Stimulated activated naive CD4-positive, alpha-beta T cell (primary cell): Measurements from ENCODE around the gene PHGDH.
A peak's percentile ranks its signal among the peaks of the same experiment; 100 is the strongest.
"Not testable (repeated sequence)": the region's sequence is repeated elsewhere in the genome, so short reads cannot be mapped to it uniquely, and the experiment has no call there.

Source experiments
- DNase-seq, 6 experiments: peaks; one replicate each; lab custom pipeline; 2025; lab: John Stamatoyannopoulos, UW

The PHGDH gene

DNA sequence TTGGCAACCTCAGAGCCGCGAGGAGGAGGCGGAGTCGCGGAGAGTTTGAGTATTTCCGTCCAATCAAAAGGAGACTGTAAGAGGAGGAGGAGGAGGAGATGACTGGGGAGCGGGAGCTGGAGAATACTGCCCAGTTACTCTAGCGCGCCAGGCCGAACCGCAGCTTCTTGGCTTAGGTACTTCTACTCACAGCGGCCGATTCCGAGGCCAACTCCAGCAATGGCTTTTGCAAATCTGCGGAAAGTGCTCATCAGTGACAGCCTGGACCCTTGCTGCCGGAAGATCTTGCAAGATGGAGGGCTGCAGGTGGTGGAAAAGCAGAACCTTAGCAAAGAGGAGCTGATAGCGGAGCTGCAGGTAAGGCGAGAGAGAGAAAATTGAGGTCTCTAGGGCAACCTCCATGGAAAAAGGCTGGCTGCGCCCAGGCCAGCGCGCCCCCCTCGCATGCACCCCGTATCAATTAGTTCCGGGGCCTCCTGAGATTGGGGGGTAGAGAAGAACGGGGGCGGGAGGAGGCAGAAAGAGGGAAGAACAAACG lies at the start of gene PHGDH:
Gene PHGDH, plus strand, starts transcription at position 131 of the 538 bp plus-strand sequence. Its CDS starts 89 bp downstream, at position 220.
- DNase-seq: peak in 4 of 6 experiments; percentile 12 to 43 (median 17)

DNA sequence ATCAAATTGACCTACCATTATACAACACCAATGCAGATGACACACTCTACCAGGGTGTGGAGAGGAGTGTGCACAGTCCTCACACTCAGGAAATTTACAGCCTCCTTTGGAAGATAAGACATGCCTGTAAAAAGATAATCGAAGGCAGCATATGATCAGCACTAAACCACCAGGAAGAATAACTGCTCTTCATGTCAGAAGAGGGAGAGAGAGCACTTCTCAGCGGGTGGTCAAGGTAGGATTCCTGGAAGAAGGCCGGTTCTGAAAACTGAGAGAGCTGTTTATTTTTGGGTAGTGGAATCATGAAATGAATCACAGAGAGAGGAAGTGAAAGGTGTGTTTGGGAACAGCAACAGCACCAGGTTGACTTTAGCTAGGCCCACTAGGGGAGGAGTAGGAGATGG lies 49.7 kb upstream of the PHGDH start:
- no peak for DNase-seq

DNA sequence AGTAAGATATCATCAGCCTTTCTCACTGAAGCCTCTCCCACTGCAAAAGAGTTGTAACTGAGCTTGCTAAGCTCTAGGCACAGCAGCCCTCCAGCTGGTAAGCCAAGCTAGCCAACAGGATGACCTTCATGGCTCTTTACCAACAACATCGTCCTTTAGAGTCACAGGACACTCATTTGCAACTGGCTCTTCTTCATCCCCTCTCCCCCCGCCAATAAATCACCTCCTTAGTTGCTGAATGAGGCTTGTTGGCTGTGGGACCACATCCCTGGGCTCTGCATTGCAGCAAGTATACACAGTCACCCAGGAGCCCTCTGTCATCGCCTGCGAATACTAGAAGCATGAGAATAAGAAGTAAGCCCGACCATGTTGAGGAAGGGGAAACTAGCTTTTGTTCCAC lies 47.7 kb upstream of the PHGDH start:
- DNase-seq: no peak

DNA sequence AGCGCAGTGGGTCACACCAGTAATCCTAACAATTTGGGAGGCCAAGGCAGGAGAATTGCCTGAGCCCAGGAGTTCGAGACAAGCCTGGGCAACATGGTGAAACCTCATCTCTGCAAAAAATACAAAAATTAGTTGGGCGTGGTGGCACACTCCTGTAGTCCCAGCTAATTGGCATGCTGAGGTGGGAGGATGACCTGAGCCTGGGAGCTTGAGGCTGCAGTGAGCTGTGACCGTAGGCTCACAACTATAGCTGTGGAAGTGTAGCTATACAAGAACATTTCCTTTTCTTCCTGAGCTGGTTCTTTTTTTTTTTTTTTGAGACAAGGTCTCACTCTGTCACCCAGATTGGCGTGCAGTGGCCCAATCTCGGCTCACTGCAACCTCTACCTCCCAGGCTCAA lies 44.6 kb upstream of the PHGDH start:
- no peak for DNase-seq

DNA sequence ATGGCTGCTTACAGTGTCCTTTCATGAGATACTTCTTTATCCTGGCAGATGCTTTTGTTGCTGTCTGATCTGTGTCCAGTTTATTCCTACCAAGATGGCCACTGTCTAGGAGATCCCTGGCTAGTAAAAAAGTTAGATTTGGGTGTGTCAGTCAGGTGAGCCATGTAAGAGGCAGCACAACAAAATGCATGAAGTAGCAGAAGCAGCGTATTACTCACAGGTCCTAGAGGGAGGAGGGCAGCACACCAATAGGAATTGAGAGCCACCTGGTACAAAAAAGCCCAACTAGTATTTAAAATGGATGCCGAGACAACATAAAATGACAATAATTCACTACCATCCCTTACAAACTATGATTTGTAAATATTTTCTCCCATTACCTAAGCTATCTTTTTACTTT lies 40.8 kb upstream of the PHGDH start:
- DNase-seq: no peak

DNA sequence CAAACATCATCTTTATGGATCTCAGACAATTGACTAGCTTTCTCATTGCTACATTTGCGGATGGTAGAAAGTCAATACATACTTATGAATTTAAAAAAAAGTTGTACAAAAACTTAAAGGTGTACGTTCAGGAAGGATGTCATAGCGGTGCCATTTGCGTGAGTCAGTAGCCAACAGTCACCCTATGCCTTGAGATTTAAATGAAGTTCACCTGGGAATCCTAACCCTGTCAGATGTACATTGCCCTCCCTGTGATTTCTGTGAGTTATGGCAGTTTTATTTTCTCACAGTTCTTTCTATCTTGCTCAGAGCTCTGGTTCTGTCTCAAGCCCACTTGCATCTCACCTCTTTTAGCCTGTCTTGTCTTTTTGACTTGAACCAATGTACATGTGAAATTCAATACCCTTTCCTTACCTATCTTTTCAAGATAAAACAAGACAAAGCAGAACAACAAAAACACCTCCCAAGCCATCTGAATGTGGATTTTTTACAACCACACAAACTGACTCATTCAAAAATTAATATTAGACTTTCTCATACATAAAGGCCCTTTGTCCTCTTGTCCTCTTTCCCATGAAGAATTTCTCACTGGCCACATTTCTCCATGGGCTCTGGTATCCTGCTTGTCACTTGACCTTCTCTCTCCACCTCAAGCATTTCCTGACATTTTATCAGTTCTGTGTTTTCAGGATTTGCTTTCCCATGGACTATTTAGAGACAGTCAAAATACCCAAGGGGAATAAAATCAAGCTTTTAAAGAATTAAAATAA lies 38.4 kb upstream of the PHGDH start:
- no peak for DNase-seq

DNA sequence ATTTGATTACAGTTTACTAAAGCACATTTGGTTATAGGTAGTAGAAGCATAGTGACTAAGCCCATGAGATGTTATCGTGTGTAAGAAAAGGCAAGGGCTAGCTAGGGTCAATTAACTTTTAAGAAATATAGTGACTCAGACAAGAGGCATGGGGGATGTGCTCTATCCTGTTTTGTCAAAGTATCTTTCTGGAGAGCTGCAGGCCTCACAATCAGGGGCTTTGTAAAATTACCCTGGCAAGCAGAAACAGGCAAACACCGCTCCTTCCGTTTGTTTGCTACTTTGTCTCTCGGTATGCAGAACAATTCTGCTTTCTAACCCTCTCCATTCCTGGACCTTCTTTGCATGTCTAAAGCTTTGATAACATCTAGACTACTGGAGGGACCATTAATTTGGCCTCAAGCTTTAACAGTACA lies 37.6 kb upstream of the PHGDH start:
- DNase-seq: no peak

DNA sequence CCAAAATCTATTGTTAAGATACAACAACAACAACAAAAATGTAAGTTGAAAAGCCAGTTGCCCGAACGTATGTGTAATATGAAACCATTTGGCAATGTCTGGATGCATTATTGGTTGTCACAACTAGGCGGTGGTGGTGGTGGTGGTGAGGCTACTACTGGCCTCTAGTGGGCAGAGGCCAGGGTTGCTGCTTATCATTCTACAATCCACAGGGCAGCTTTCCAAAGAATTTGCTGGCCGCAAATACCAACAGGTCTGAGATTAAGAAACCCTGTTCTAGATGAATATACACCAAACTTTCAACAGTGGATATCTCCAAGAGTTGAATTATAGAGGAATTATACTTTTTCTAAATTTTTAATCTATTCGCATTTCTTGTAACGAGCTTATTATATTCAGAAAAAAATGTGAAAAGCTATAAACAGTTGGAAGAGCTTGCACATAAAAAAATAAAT lies 36.9 kb upstream of the PHGDH start:
- DNase-seq: peak in 3 of 6 experiments; percentile 1 to 19 (median 12)

DNA sequence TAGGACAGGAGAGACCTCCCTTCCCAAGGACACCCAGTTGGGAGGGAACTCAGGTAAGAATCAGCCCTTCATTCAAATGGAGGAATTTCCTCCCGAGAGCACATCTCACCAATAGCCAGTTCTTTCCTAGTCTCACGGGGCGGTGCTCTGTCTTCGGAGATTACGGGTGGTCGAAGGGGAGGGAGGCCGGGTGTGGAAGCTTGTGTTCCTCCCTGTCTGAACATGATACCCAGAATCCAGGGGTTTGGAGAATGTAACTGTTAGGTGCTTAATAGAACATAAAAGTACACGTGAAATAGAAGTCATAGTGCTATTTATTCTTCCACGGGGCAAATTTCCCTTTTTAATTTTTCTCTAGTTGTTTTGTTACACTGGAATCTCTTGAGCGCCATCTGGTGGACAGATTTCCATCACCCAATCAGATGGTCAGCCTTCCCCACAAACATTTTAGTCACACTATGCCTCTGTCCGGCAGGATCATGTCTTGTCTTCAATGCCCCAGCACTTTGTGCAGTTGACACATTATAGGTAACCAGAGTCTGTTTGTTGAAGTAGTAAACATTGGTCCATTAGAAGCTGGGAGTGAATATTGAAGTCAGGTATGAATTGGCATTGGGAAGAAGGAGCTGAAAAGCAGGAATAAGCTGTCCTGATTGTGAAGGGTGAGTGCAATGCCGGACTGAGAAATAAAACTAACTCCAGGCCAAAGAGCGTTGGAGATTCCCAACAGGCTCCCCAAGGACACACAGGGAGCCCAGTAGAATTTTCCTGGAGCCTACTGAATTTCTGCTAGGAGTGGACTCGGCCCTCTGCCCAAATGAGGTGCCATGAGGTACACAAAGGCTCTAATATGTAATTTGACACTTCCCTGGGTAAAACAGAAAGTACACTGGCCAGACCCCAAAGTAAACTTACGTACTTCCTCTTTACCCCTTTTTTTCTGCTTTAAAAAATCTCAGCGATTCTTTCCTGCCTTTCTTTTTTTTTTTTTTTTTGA lies 36.1 kb upstream of the PHGDH start:
- DNase-seq: peak; percentile 5 to 69 (median 26)

DNA sequence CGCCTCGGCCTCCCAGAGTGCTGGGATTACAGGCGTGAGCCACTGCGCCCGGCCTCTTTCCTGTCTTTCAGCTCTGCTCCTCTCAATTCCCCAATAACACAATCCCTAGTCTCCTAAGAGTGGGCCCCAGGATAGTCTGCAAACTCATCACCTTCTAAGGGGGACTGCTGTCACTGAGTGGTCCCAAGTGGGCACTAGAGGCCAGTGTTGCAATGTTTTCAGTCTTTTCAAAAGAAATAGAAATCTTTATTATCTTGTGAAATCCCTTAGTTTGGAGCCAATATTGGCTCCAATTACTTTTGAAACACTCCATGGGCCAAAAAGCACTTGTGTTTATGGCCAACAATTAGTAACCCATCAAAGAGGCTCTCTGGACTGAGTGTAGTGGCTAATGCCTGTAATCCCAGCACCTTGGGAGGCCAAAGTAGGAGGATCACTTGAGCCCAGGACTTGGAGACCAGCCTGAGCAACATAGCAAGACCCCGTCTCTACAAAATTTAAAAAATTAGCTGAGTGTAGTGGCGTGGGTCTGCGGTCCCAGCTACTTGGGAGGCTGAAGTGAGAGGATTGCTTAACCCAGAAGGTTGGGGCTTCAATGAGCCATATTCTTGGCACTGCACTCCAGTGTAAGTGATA lies 35.0 kb upstream of the PHGDH start:
- DNase-seq: no peak

DNA sequence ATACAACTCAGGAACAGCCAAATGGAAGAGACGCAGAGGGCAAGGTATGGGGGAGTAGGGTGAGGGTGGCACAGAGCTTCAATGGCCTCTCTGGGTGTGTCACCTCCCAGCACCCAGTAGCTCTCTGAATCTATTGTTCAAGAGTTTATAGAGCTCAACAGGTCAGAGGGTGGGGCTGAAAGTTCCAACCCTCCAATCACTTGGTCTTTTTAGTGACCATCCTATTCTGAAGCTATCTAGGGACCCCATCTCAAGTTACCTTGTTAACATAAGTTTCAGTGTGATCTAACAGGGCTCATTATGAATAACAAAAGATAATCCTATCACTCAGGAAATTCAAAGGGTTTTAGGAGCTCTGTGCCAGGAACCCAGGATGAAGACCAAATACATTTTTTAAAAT lies 32.5 kb upstream of the PHGDH start:
- no peak for DNase-seq

DNA sequence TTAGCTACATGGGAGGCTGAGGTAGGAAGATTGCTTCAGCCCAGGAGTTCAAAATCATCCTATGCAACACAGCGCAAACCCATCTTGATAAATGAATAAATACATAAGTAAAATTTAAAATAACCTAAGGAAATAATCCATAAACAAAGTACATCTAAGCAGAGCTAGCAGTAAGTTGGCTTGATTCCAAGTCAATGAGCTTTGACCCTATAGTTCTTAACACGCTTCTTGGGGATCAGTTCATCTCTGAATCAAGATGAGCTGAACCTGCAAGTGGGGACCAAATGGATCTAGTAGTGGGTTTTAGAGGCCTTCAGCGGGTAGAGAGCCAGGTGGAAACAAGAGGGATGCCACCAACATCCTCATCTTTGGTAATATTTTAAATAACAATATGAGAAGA lies 31.5 kb upstream of the PHGDH start:
- no peak for DNase-seq

DNA sequence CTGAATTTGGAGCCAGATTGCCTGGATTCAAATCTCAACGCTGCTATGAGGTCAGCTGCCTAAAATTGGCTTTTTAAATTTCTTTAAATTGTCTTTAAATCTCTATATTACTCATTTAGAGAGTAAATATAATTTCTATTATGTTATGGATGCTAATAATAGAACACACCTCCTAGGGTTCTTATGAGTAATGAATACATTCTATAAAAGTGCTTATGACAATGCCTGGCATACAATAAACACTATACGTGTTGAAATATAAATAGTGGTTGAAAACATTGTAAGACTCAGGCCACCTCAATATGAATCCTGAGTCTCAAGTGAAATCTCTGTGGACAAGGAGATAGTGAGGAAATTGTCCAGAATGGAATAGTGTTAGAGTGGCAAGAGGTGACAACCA lies 31.0 kb upstream of the PHGDH start:
- DNase-seq: no peak

DNA sequence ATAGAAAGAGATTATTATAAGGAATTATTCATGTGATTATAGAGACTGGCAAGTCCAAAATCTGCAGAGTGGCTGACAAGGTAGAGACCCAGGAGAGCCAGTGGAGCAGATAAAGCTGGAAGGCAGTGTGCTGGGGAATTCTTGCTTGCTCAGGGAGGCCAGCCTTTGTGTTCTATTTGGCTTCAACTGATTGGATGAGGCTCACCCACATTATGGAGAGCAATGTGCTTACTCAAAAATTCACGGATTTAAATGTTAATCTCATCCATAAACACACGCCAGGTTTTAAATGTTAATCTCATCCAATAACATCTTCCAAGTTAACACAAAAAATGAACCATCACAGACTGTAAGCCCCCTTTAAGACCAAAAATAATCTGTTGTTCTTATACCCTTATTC lies 30.2 kb upstream of the PHGDH start:
- no peak for DNase-seq

DNA sequence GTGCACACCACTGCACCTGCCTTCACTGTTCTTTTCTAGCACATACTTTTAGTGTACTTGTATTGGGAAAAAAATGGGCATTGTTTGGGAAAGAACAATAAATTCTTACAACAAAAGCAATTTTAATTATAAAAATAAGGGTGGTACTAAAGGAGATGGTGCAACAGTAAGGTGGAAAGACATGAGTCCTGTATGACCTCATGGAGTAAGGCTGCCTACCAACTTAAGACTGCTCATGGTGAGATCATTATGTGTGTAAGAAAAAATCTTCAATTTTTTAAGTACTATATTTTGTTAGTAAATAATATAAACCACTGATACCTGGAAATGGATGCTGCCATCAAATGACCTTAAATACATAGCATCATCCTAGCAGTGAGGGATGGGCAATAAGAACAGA lies 29.6 kb upstream of the PHGDH start:
- no peak for DNase-seq

DNA sequence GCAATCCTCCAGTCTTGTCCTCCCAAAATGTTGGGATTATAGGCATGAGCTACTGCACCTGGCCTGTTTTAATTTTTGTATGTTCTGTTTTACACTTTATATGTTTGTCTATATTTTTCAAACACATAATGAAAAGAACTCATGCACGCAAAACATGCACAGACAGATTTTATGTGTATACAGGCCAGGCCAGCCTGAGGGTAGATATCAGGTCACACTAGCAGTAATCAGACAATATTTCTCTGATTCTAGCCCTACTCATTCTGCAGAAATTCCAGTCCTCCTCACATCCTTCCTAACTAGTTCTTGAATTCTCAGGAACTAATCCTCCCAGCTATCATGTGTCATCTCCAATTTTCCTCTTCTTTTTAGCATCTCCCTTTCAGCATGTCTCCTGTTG lies 27.8 kb upstream of the PHGDH start:
- DNase-seq: no peak

DNA sequence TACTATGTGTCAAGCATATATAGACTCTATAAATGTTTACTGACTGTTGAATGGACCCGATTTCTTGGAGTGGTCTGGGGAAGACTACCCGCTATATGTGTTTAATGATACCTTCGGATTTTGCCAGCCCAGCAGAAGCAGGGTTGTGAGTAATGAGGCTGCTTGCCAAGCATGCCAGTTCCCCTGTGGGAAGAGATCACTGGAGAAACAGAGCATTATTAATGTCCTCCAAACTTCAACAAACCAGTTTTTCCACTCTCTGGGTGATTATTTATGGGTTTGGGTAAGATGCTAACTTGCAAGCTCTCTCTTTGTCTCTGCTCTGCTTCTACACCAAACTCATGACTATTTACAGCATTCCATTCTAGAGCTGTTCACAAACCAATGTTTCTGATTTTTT lies 25.1 kb upstream of the PHGDH start:
- no peak for DNase-seq

DNA sequence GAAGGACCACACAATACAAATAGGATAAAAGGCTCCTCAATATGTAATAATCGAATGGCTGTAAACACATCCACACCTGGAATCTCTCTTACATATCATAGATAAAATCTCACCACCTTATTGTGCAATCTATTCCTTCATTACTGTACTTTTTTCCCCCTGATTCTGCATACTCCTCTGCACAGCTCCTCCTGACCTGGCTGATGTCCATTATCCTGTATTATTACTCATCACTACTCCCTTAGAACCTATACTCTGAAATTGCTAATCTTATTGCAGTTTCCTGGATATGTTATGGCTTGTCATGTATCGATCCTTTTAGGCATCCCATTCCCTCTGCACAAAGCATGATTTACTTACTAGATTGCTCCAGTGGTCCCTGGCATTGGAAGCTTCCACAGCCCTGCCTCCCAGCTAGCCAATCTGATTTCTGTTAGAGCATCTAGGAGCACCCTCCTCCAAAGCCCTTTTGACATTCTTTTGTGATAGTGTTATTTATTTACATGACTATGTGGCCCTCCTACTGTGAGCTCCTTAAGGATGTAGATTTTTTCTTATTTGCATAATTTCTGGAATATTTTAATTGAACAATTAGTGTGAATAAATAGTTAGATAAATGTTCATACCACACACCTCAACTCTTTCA lies 24.2 kb upstream of the PHGDH start:
- no peak for DNase-seq

DNA sequence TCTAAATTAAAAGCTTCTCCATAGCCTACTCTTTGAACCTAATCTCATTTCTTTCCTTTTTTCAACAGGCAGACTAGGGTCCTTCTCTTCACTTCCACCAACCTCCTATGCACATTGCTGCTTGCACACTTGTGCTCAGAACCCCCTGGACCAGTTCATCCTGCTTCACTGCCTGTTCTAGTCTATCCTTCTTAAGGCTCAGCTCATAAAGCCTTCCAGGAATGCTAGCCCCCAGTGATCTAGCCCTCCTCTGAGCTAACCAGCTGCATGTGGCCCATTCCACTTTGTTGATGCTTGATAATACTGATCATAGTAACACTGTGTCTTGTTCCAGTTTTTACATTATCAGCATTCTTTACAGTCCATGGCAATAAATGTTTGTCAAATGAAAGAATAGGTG lies 22.9 kb upstream of the PHGDH start:
- no peak for DNase-seq

DNA sequence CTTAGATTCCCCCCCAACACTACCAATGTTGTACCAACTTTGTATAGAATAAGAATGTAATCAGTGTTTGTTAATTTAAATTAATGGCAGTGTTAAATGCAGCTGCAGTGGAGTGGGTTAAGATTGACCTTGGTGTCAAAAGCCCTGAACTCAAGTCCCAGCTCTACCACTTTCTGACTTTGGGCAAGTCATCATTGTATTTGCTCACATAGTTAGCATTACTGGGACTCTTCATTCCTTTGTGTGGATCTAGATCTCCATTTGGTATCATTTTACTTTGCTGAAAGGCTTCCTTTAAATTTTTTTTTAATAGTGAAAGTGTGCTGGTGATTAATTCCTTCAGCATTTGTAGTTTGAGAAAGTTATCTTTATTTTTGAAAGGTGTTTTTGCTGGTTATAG lies 22.2 kb upstream of the PHGDH start:
- no peak for DNase-seq

DNA sequence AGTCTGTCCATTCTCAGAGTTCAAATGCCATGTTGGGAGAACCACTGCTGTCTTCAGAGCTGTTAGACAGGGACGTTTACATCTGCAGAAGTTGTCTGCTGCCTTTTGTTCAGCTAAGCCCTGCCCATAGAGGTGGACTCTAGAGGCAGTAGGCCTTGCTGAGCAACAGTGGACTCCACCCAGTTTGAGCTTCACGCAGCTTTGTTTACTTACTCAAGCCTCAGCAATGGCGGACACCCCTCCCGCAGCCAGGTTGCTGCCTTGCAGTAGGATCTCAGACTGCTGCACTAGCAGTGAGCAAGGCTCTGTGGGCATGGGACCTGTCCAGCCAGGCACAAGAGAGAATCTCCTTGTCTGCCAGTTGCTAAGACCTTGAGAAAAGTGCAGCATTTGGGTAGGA lies 14.9 kb upstream of the PHGDH start:
- not testable (repeated sequence) for DNase-seq

DNA sequence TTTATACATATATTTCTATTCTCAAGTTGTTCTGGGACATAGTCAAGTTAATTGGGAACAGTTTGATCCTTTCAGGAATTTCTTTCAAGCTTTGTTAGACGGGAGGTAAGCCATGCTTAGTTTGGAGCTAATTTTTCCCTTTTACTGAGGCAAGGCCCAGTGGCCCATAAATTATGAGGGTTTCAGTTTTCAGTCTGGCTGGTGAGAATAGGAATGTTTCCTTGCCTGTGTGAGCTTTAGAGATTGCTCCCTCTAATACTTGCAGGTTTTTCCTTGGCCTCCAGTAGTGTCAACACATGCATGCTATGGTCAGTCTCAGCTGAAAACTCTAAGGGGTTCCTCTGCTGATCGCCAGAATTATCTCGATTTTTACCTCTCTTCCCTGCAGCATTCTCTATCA lies 14.1 kb upstream of the PHGDH start:
- no peak for DNase-seq
